ENCODE results near the gene PRRT3.

GRCh38 chr3:9909221-9910013, 42.8 kb downstream of the PRRT3 start:
- no peak for TF ChIP-seq EZH2 (IDR thresholded peaks at IDR 0.05; ENCODE audit: borderline replicate concordance, low read length)
- TF ChIP-seq, protein P1, sequence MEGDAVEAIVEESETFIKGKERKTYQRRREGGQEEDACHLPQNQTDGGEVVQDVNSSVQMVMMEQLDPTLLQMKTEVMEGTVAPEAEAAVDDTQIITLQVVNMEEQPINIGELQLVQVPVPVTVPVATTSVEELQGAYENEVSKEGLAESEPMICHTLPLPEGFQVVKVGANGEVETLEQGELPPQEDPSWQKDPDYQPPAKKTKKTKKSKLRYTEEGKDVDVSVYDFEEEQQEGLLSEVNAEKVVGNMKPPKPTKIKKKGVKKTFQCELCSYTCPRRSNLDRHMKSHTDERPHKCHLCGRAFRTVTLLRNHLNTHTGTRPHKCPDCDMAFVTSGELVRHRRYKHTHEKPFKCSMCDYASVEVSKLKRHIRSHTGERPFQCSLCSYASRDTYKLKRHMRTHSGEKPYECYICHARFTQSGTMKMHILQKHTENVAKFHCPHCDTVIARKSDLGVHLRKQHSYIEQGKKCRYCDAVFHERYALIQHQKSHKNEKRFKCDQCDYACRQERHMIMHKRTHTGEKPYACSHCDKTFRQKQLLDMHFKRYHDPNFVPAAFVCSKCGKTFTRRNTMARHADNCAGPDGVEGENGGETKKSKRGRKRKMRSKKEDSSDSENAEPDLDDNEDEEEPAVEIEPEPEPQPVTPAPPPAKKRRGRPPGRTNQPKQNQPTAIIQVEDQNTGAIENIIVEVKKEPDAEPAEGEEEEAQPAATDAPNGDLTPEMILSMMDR (IDR thresholded peaks at IDR 0.05; ENCODE audit: low read length) = no peak

Data from OCI-LY1 (cell line).